Kidney epithelial cell (primary cell): Measurements from ENCODE around the gene ALKBH3. TPM values are rescaled to one million over a fixed set of nuclear protein-coding genes. Genes with fewer than 3 reads are reported as not detected.

ENCODE experiments used
- DNase-seq: peaks from one replicate; pipeline ENCODE4 v3.0.0-alpha.2; 2010; ENCODE audit warnings: low read depth
- H3K27me3 ChIP-seq: 2 replicates; pipeline ENCODE4 v1.6.0; 2011; ENCODE audit warnings: low read length; ENCODE audit not compliant: control insufficient read depth, insufficient read depth
- H3K36me3 ChIP-seq: 2 replicates; pipeline ENCODE4 v1.5.1; 2011; ENCODE audit warnings: low read length; ENCODE audit not compliant: control insufficient read depth, insufficient read depth
- H3K4me3 ChIP-seq: 2 replicates; pipeline ENCODE4 v1.5.1; 2011; ENCODE audit warnings: low read depth, mild to moderate bottlenecking, control low read depth, low read length
- total RNA-seq: library from RNA; depleted of rRNA; stranded (reverse); fragments of >200 nt; gene quantifications from 2 replicates; pipeline ENCODE4 v1.2.3, GENCODE V29; 2015
- TF ChIP-seq, protein P1 (sequence below): IDR thresholded peaks from 2 replicates; pipeline ENCODE4 v1.5.1; 2011; ENCODE audit warnings: mild to moderate bottlenecking, moderate library complexity, low read length, control low read depth, inconsistent platforms; ENCODE audit not compliant: insufficient read depth, poor library complexity, severe bottlenecking

ALKBH3 gene
- total RNA-seq, 1 donor from 2014 or later: 48.0 TPM

GRCh38 chr11:43914466-43914865 is 33.8 kb downstream of the ALKBH3 start:
- H3K27me3 ChIP-seq: no peaks in the 10 kb centered on the region
- H3K36me3 ChIP-seq: no peaks in the 10 kb centered on the region
- no peak for DNase-seq
- no peak overlapping the region for H3K4me3 ChIP-seq
- TF ChIP-seq, protein P1, sequence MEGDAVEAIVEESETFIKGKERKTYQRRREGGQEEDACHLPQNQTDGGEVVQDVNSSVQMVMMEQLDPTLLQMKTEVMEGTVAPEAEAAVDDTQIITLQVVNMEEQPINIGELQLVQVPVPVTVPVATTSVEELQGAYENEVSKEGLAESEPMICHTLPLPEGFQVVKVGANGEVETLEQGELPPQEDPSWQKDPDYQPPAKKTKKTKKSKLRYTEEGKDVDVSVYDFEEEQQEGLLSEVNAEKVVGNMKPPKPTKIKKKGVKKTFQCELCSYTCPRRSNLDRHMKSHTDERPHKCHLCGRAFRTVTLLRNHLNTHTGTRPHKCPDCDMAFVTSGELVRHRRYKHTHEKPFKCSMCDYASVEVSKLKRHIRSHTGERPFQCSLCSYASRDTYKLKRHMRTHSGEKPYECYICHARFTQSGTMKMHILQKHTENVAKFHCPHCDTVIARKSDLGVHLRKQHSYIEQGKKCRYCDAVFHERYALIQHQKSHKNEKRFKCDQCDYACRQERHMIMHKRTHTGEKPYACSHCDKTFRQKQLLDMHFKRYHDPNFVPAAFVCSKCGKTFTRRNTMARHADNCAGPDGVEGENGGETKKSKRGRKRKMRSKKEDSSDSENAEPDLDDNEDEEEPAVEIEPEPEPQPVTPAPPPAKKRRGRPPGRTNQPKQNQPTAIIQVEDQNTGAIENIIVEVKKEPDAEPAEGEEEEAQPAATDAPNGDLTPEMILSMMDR: no peak

DNA sequence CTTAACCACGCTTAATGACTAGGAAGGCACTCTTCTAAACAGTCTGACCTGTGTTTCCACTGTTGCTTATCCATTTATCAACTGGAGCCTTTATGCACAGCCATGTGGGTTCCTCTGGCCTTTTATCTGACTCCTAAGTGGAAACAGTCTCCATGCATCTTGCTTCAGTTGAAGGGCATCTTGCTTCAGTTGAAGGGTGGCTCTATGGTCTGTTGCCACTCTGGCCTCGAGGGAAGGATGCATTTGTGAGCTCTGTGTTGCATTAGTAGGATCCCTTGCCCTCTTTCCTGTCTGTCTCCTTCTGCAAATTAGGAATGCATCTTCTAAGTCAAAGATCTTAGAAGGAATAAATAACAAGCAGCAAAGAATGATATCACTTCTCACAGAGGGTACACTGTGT is 36.0 kb downstream of the ALKBH3 start:
- no peaks in the 10 kb centered on the region for H3K27me3 ChIP-seq
- no peak overlapping the region for H3K4me3 ChIP-seq
- no peak for DNase-seq
- no peaks in the 10 kb centered on the region for H3K36me3 ChIP-seq
- TF ChIP-seq, protein P1: no peak

DNA sequence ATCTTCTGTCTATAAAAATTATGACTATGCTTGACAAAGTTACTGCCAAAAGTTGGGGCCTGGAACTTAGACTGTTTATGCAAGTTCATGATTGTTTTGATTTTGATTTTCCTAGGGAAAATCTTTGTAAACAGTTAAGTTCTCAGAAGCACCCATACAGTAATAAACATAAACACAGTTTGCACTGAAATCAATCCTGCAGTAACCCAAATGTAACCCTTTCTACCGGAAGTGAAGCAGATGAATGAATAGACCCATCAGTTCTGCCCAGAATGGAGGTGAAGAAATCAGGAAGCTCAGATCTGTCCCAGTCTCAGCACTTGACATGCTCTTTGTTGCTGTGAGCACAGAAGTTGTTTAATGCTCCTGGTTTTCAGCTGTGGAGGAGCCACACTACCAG is 37.2 kb downstream of the ALKBH3 start:
- no peak overlapping the region for H3K4me3 ChIP-seq
- TF ChIP-seq, protein P1: no peak
- no peaks in the 10 kb centered on the region for H3K36me3 ChIP-seq
- DNase-seq: no peak
- H3K27me3 ChIP-seq: no peaks in the 10 kb centered on the region

- no peak overlapping the region for H3K4me3 ChIP-seq
- no peaks in the 10 kb centered on the region for H3K27me3 ChIP-seq
- TF ChIP-seq, protein P1: no peak
- no peak for DNase-seq
- no peaks in the 10 kb centered on the region for H3K36me3 ChIP-seq
Observed at GRCh38 chr11:43918662-43919061, 38.0 kb downstream of the ALKBH3 start.

- no peak for DNase-seq
- H3K4me3 ChIP-seq: no peak overlapping the region
- H3K36me3 ChIP-seq: no peaks in the 10 kb centered on the region
- TF ChIP-seq, protein P1: no peak
- no peaks in the 10 kb centered on the region for H3K27me3 ChIP-seq
Observed at GRCh38 chr11:43919852-43920597, 39.4 kb downstream of the ALKBH3 start.
